H7 (cell line): ENCODE data around the gene ARVCF. TPM values are rescaled to one million over a fixed set of nuclear protein-coding genes. Genes with fewer than 3 reads are reported as not detected.
A peak's percentile ranks its signal among the peaks of the same experiment; 100 is the strongest.

Experiments
- DNase-seq: peaks from one replicate; pipeline ENCODE4 v3.0.0; 2012
- H3K27me3 ChIP-seq: 2 replicates; pipeline ENCODE4 v1.6.0; 2011; ENCODE audit warnings: mild to moderate bottlenecking, low read length; ENCODE audit not compliant: control insufficient read depth, insufficient read depth
- H3K36me3 ChIP-seq: replicated peaks from 2 replicates; pipeline ENCODE4 v1.5.1; 2011; ENCODE audit warnings: low read length; ENCODE audit not compliant: control insufficient read depth, insufficient read depth
- H3K4me3 ChIP-seq: 2 replicates; pipeline ENCODE4 v1.5.1; 2011; ENCODE audit warnings: low read depth, mild to moderate bottlenecking, control low read depth, low read length, moderate library complexity; ENCODE audit not compliant: insufficient read depth
- total RNA-seq: library from RNA; depleted of rRNA; stranded (reverse); fragments of >200 nt; shearing (Covaris generic); gene quantifications from 2 replicates; pipeline ENCODE4 v1.2.3, GENCODE V29; 2014

Gene ARVCF
- total RNA-seq, 1 experiment from 2014 or later, result 35.8 TPM

DNA sequence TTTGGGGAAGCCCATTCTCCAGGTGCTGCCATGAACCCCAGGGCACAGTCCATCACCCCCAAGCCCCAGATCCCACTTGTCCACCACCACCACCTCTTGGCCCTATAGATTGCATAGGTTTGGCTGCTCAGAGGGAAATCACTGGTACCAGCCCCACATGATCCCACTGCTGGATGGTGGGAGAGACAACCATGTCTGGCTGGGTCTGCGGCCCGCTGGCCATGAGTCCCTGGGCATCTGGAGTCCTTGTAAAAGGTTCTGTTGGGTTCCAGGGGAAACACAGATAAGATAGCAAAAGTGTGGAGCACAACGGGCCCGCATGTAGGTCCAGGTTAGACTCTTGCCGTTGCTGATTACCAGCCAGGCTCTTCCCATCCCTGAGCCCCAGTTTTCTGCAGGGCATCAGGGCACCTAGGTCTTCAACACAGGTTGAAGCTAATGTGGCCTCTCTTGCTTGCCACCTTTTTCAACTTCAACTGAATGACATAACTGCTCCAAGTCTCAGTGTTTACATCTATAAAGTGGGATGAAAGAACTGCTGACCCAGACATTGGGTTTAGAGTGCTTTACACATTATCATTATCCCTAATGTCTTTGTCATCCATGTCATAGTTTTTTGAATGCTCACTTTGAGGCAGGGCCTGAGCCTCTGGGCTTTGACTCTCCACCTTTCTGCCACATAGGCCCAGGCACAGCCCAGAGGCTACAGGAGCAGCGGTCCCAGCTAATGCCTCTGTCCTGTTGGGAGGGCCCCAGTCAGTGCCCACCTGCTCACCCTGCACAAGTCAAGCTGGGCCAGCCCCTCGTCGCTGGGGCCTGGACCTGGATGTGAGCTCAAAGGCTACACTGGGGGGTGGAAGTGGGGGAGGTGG is 3.3 kb upstream of the ARVCF start:
- Histone ChIP-seq H3K4me3 (no peak overlapping the region), H3K27me3 (peaks cover 45% of the 10 kb centered on the region), H3K36me3 (no peaks in the 10 kb centered on the region)
- DNase-seq, result no peak

DNA sequence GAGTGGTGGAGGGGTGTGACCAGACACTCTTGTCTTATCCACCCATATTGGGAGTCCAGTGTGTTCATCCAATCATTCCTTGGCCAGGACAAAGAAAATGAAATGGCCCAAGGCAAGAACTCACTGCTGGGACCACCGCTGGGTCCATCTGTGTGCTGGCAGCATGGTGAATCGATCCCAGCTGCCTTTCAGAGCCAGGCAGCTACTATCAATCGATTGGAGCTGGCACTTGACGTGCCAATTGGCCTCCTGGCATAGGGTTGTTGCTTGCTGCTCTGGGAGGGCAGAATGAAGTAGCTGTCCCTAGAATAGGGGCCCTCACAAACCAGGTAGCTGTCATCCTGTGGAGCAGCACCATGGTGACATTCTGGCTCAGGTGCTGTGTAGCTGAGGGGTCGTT is 1.4 kb upstream of the ARVCF start:
- Histone ChIP-seq H3K4me3 (no peak overlapping the region), H3K36me3 (no peaks in the 10 kb centered on the region), H3K27me3 (peaks cover 48% of the 10 kb centered on the region)
- DNase-seq, result no peak

DNA sequence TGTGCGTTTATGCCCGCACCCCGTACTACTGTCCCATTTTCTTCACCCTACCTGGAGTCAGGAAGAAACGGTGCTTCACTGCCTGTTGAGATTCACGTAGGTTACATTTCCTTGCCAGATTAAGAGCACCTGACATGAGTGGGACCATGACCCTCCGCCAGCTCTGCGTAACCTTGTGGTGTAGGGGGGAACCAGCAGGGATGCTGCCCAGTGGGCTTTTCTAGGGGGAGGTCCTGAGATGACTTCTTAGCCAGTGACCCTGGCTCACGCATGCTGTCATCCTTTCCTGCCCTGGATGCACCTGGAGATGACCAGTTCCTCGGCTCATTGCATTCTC is 967 bp upstream of the ARVCF start:
- peaks cover 48% of the 10 kb centered on the region for H3K27me3 ChIP-seq
- H3K36me3 ChIP-seq, result no peaks in the 10 kb centered on the region
- no peak for DNase-seq
- peak overlapping the region; percentile 71; the same call in 1 of the 2 replicates for H3K4me3 ChIP-seq

DNA sequence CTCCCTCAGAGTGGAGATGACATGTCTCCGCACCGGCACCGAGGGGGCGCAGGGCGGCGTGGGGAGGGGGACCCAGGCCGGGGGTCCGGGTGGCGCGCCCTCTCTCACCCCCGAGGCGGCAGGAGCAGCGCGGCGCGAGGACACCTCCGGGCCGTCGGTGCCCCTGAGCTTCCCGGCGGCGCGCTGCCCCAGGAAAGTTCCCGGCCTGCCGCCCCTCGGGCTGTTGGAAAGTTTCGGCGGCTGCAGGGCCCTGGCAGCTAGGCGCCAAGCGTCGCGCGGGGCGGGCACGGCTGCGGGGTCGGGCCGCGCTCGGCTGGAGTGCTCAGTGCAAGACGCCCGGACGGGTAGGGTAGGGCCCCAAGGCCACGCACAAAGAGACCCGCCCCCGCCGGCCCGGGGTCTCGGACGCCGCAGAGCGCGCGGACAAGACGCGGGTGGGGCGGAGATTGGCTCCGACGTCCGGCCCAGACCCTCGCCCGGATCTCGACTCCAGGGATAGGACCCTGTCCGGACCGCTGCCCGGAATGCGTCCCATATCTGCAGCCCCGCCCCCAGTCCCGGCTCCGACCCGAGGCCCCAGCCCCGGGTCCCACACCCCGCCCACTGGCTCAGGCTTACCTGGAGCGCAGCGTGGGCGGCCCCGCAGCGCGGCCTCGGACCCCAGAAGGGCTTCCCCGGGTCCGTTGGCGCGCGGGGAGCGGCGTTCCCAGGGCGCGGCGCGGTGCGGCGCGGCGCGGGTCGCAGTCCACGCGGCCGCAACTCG is 471 bp downstream of the ARVCF start:
- peak overlapping the region; percentile 71 for H3K4me3 ChIP-seq
- H3K36me3 ChIP-seq, result no peaks in the 10 kb centered on the region
- H3K27me3 ChIP-seq, result peaks cover 48% of the 10 kb centered on the region
- DNase-seq, result peak; percentile 92

GRCh38 chr22:20015187-20015625 is 1.4 kb downstream of the ARVCF start:
- Histone ChIP-seq H3K36me3 (no peaks in the 10 kb centered on the region), H3K4me3 (no peak overlapping the region), H3K27me3 (peaks cover 46% of the 10 kb centered on the region)
- no peak for DNase-seq

- no peak overlapping the region for H3K4me3 ChIP-seq
- DNase-seq, result no peak
- peaks cover 44% of the 10 kb centered on the region for H3K27me3 ChIP-seq
- H3K36me3 ChIP-seq, result no peaks in the 10 kb centered on the region
Measured at GRCh38 chr22:20014526-20015186, 2.0 kb downstream of the ARVCF start.

DNA sequence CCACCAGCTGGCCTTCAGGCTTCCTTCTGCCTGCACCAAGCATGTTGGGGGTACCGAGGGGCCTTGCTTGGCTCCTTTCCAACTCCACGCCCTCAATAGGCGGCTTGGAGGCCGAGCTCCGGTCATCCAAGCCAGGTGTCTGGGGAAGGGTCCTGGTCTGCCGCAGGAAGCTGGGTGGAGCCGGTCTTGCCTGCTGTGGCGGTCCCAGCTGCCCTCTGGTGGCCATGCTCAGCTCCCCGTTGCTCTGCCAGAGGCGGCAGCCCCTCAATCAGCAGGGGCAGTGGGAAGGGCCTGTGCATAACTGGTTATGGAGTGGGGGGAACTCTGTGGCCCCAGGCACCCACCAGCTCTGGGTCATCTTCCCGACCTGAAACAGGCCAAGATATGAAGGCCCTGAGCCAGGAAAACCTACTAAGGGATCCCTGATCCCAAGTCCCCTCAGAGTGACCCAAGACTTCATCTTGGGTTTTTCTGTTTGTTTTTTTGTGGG is 3.2 kb downstream of the ARVCF start:
- DNase-seq, result peak; percentile 95
- no peak overlapping the region for H3K4me3 ChIP-seq
- no peaks in the 10 kb centered on the region for H3K36me3 ChIP-seq
- peaks cover 33% of the 10 kb centered on the region for H3K27me3 ChIP-seq

DNA sequence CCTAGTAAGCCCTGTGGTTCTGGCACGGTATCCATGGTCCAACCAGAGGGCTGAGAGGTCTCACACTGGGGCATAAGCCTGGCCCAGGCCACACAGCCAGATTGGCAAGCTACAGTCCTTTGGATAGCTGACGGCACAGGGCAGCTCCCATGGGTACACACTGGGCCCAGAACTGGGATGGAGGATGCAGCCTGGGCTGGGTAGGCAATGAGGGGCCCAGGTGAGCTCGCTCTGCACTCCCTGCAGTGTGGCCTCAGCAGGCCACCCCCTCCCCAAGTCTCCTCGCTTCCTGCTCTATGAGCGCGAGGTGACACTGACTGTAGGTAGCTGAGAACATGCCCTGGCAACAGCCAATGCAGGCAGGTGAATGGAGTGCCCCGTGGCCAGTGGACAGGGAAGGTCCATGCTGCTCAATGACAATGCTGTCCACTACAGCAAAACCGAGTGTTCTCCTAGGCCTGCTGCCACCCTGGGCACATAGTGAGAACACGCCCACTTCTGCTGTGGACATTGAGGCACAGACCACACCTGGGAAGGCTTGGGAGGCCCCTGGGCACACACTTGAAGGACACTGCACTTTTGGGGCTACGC is 3.8 kb downstream of the ARVCF start:
- no peak for DNase-seq
- Histone ChIP-seq H3K36me3 (no peaks in the 10 kb centered on the region), H3K4me3 (no peak overlapping the region), H3K27me3 (peaks cover 27% of the 10 kb centered on the region)

GRCh38 chr22:20011993-20012740 is 4.5 kb downstream of the ARVCF start:
- Histone ChIP-seq H3K36me3 (no peaks in the 10 kb centered on the region), H3K4me3 (no peak overlapping the region), H3K27me3 (peaks cover 21% of the 10 kb centered on the region)
- no peak for DNase-seq

- Histone ChIP-seq H3K36me3 (no peaks in the 10 kb centered on the region), H3K4me3 (no peak overlapping the region), H3K27me3 (peaks cover 17% of the 10 kb centered on the region)
- DNase-seq, result no peak
Measured at GRCh38 chr22:20011123-20011992, 5.3 kb downstream of the ARVCF start.

DNA sequence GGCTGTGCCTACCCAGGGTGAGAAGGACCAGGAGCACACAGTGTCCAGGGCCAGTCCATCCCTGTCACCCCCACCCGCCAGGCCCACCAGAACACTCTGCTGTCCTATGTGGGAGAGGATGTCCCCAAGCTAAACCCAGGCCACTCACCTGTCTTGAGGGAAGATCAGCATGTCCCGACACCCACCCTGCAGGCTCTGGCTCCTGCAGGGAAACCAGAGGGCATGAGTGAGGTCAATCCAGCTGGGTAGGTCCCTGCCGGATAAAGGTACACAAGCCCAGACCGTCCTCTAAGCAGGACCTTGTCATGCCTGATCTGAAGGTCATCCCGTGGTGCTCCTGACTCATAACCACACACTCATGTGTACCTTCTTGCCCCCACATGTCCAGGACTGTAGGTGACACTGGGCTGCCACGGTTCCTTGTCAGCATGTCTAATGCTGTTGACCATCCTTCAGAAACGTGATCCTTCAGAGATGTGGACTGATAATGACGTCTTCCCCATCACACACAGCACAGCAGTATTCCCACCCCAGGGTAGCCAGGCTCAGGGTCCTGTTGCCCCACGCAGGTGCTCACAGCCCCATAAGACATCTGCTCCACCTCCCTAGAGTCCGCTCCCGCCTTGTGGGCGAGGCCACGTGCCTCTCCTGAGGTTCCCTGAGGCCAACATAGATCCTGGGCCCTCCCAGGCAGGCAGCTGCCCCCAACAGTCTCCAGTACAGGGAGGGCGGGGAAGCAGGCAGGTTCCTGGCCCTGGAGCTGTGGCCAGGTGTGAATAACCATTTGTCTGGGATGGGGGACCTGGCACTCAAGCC is 6.1 kb downstream of the ARVCF start:
- H3K36me3 ChIP-seq, result no peaks in the 10 kb centered on the region
- DNase-seq, result no peak
- H3K27me3 ChIP-seq, result peaks cover 9% of the 10 kb centered on the region
- H3K4me3 ChIP-seq, result no peak overlapping the region

DNA sequence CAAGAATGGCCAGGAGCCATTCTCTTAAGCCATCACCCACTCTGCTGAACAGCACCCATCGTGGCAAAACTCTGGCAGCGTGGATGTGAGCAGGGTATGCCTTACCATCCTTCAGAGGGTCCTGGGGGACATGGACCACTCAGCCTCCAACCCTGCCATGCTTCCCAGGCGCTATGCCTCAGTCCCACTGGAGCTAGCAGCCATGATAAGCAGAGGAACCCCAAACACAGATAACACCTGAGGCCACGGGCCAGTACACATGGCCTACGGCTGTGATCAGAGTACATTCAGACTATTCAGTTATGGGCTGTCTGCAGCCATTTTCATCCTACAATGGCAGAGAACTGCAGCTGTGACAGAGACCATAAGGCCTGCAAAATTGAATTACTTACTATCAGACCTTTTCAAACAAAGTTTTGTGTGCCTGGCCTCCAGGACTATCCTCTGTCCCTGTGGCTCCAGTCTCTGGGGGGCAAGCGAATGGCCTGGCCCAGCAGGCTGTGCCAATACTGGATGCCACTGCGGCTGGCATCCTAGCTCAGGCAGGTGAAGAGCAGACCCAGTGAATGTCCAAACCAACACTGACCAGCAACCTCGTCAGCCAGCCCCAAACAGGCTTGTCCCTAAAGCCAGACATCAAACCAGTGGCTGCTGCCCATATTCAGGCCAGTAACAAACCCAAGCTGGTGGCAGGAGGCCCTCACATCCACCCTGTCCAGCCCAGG is 6.9 kb downstream of the ARVCF start:
- no peak overlapping the region for H3K4me3 ChIP-seq

More for the DNA sequence above, 6.9 kb downstream of the ARVCF start:
- no peak for DNase-seq
- H3K27me3 ChIP-seq, result peaks cover 2% of the 10 kb centered on the region; the same call in 1 of the 2 replicates
- H3K36me3 ChIP-seq, result no peaks in the 10 kb centered on the region
